Activated T-cell treated with anti-CD3 and anti-CD28 coated beads for 4 hours (primary cell): ENCODE measurements around the gene MTX2.

Experiments
- DNase-seq: peaks from one replicate; pipeline ENCODE4 v3.0.0-alpha.2; 2020

The MTX2 gene

DNA sequence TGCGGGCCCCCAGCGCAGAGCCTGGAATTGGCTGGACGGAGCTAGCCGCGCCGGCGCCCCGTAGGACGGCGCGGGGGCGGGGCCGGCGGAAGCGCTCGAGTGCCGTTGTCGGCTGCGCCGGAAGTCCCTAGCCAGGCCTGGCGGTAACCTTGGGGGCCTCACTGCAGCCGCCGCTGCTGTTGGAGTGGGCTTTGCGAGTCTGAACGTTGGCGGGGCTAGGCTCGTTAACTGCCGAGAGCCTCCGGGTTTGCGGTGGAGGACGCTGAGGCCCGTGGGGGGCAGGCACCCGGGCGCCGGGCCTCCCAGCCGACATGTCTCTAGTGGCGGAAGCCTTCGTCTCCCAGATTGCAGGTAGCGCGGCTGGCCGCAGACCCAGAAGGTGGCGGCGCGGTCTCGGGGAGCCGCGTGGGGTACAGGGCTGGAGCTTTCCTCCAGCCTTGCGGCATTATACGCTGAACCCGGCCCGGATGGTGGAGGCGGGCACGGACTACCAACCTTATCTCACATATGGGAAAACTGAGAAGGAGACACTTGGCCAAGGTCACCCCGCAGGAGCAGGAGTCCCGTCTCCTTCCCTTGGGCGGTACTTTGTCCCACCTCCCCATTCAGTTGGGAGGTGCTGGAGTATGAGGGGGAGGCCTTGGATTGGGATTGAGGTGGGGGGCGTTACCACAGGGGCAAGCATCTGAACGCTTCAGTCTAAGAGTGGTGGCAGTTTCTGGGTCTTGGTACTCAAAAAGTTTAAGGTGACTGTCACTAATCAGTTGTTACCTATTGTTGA is at the start of gene MTX2:
Gene MTX2, plus strand, starts transcription at position 124 of the 781 bp plus-strand sequence. Its CDS starts 188 bp downstream, at position 312.
- DNase-seq: peak; percentile 51

DNA sequence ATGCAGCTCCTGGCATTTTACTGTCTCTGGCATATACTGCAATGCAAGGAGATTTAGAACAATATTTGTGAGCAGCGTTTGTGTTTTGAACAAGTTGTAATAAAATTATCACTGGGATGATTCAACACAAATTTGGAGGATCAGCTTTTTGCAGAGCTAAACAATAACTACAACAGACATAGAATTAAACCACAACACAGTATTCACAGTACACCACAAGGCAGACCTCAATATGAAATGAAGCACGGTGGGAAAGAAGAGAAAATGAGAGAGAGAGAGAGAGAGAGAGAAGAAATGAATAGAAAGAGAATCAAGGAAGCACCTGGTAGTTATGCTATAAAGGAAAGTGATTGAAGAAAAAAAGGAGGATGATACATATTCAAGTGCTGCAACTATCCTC is 41.4 kb upstream of the MTX2 start:
- no peak for DNase-seq

DNA sequence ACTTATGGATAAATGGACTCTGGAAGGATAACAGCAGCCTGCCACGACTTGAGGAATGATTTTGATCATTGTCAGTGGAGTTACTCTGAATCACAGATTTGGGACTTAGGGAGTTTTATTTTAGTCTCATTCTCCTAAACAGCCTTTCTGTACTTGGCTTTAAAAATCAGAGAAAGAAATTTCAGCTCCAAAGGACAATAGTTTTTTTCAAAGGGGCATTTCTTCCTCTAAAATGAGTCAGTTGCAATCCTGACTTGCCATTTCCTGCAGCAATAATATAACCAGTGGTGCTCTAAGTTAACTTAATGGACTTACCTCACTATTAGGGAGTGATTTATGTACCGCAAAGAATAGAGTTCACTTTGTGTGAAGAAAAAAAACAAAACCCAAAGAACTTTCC is 35.1 kb upstream of the MTX2 start:
- DNase-seq: no peak

DNA sequence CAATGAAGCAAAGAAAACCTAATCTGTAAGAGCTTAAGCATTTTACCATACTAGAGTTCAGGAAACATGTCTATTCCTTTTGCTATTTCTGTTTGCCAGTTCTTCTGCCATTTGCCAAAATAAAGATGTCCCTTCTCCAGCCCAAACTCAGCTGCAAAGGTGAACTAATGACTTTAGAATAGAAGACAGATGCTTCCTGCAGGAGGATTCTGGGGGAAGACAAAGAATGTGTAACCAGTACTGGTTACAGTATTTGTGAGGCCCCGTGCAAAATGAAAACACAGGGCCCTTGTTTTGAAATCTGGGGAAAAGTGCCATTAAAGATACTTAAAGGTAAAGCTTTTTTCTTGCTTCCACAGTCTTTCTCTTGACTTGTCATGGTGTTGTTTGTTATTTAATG is 34.3 kb upstream of the MTX2 start:
- no peak for DNase-seq

DNA sequence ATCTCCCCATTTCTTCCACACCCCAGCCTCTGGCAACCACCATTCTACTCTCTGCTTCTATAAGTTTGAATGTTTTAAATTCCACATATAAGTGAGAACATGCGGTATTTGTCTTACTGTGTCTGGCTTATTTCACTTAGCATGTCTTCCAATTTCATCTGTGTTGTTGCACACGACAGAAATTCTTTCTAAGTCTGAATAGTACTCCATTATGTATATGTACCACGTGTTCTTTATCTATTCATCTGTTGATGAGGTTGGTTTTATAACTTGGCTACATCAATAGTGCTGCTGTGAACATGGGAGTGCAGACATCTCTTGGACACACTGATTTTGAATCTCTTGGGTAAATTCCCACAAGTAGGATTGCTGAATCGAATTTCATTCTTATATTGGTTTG is 31.8 kb upstream of the MTX2 start:
- DNase-seq: no peak

DNA sequence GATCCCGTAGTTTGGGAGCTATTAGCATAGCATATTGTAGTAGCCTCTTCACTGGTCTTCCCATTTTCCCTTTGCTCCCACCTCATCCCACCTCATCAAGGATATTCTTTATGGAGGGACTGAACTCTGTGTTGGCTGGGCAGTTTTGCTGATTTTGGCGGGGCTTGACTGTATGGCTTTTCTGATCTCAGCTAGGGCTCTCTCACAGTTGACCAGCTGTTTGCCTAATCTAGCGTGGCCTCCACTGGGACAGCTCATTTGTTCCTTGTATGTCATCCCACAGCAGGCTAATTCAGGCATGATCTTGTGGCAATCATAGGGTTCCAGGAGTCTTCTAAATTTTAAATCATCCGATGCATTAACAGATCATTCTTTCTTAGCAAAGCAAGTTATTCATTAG is 30.2 kb upstream of the MTX2 start:
- no peak for DNase-seq

DNA sequence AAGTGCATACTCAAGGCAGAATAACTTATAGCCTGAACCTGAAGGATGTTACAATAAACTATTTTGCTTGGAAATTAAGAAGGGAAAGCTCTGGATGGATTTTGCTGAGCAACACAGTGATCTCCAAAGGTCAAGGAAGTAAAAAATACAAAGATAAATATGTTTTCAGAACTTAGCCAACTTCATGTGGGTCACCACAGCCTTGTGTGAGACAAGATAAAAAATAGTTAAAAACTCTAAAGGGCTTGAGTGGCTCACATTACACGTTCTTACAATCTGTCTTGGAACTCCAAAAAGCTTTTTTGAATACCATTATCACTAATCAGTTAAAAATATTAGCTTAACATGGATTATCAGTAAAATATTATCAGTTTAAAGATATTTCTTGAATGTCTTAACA is 28.9 kb upstream of the MTX2 start:
- DNase-seq: no peak

DNA sequence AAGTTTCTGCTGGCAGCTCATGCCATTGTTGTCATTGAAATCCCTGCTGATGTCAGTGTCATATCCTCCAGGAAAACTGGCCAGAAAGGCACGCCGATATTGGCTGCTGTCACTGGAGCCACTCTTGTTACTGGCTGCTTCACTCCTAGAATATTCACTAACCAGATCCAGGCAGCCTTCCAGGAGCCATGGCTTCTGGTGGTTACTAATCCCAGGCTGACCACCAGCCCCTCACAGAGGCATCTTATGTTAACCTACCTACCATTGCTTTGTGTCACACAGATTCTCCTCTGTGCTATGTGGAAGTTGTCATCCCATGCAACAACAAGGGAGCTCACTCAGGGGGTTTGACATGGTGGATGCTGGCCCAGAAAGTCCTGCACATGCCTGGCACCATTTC is 27.0 kb upstream of the MTX2 start:
- DNase-seq: no peak

DNA sequence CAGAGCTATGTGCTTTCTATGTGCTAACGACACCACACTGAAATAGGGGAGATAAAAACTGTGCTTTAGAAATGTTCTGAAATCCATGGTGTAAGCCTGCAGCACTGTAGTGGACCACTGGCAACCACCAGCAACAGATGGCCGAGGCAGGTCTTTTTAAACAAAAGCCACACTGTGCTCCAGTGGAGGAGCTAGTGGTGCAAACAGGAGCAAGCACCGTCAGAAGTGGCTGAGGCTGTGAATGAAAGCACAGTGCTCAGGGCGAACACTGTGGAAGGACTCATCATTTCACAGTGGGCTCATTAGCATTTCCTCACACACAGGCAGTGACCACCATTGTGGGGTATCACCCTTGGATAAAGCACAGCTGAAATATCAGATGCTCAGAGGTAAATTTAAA is 22.9 kb upstream of the MTX2 start:
- no peak for DNase-seq

DNA sequence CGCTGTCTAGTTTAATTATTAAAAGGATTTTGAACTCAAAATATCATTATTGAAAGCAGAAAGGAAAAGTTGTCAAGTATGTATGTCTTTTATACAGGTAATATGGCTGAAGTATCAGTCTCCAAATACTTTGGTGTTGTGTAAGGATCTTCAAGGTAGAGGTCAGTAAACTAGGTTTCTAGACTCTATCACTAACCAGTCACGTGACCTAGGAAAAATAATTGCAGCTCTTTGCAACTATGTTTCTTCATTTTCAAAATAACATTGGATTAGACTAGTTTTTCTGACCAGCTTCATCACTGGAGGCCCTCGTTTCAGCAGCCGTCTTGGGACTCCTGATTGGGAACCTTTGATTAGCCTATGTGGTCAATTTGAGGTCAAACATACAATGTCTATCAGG is 21.4 kb upstream of the MTX2 start:
- no peak for DNase-seq

DNA sequence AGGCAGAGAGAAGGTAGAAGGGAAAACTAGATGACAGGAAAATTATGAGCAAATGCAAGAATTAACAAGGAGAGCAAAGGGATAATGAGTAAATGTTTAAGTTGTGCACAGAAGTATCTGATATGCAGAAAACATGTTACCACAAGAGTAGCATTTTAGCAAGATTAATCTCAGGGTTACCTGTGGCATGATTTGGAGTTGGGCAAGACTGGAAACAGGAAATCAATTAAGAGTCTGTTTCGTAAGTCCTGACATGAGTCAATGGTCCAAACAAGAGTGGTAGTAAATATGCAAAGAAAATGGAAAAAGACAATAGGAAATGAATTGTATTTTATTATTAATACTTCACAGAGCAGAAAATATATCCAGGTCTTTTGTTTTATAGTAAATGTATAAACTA is 17.3 kb upstream of the MTX2 start:
- DNase-seq: no peak

DNA sequence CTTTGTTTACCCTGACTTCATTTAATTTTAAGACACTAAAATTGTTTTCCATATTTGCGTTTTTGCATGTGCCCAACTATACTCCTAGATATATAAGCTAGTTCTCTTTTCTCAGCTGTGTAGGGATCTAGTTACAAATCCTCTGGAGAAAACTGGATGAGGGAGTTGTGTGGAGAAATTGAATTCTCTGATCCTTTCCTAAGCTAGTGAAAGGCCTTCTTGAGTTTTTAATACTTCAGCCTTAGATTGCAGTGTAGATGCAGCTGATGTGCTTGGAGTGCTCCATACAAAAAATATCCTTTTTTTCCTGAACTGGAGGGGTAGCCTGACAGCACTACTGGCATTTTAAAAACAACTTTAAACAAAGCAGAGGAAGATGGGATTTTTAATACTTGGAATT is 8.6 kb upstream of the MTX2 start:
- no peak for DNase-seq

DNA sequence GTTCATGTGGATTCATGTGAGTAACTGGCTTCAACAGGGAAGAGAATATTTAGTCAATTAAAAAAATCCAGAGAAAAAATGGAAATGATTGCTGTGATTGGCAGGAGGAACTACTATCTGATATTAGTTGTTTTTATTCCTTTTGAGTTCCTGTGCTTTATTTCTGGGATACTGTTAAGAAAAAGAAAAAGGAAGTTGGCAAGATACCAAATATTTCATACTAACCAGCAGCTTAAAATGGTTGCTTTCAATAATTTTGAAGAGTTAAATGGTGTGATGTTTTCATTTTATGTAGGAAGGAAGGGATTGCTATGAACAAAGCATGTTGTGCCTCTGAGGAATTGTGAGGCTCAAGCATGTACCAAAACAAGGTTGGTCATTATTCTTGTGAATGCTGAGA is 8.1 kb upstream of the MTX2 start:
- no peak for DNase-seq

DNA sequence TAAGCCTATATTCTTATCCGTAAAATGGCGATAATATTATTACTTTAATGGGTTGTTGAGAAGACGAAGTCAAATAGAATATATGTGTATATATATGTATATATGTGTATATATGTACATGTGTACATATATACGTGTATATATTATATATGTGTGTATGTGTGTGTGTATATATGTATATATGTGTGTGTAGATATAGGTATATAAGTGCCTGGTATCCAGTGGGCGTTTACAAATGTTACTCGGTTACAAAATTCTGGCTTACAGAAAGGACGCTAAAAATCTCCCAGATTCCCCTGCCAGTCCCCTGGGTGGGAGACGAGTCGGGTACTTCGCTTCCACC is 295 bp upstream of the MTX2 start:
- DNase-seq: no peak

DNA sequence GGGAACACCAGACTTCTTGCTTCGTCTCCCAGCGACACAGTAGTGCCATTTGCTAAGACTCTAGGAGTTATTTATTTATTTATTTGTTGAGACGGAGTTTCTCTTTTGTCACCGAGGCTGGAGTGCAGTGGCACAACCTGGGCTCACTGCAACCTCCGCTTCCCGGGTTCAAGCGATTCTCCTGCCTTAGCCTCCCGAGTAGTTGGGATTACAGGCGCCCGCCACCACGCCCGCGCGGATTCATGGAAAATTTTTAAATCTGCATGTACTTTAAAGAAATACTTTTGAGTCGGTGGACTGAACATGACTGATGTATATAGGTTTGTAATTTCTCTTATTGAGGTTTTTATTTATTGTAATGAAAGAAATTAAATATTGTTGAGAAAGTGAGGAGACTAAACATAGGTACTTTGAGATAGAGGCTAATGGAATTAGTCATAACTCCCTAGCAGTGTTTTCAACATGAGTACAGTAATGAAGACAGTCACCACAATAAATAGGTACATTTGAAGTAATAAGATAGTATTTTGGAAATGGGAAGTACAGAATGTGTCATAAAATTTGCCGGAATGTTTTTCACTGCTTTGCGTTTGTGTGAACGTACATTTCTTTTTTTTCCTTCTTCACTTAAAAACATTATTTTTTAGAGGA is 983 bp downstream of the MTX2 start:
- DNase-seq: no peak

DNA sequence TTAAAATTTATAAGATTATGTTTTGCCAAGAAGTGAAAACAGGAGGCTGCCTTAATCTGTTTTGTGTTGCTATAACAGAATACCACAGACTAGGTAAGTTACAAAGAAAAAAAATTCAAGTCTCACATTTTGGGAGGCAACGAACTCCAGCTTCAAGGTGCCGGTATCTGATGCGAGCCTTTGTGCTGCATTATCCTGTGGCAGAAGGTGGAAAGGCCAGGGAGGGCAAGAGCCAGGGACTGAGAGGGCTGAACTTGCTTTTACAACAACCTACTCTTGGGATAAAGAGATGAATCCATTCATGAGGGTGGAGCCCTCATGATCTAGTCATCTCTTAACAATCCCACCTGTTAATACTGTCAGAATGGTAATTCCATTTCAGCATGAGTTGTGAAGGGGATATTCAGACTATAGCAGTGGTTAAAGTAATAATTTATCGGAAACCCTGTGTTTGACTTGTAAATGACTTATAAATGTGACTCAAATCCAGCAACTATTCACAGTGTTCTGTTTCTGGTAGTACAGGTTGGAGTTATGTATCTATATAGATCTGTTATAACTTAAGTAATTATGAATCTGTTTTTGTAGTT is 3.7 kb downstream of the MTX2 start:
- DNase-seq: no peak

DNA sequence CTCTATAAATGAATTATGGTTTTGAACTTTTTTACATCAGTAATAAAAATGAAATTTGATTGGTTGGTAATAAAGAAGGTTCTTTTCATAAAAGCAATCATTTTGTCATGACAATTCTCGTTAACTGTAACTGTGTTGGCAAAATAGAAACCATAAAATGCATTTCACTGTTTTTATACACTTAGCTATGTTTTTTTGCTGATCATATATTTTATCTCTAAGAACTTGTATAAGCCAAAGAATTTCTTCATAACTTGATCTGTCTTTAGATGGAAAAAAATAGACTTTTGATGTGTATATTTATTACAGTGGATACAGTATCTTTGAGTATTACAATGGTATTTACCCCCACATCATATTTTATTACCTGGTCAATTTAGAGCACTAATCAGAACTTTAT is 9.7 kb downstream of the MTX2 start:
- DNase-seq: no peak

DNA sequence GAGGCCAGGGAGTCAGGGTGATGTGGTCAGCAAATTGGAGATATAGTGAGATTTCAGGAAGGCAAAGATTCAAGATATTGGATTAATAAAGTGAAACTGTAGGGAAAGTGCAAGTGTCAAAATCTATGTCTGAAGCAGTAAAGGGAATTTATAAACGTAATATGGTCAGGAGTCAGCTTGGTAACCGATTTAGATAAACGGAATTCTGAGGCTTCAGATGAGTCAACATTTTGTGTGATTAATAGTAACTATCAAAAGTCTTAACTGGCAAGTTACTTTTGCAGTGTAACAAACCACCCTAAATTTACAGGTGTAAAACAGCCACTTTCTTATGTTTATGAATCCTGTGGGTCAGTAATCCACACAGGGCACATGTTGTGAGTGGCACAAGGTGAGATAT is 10.9 kb downstream of the MTX2 start:
- DNase-seq: no peak

DNA sequence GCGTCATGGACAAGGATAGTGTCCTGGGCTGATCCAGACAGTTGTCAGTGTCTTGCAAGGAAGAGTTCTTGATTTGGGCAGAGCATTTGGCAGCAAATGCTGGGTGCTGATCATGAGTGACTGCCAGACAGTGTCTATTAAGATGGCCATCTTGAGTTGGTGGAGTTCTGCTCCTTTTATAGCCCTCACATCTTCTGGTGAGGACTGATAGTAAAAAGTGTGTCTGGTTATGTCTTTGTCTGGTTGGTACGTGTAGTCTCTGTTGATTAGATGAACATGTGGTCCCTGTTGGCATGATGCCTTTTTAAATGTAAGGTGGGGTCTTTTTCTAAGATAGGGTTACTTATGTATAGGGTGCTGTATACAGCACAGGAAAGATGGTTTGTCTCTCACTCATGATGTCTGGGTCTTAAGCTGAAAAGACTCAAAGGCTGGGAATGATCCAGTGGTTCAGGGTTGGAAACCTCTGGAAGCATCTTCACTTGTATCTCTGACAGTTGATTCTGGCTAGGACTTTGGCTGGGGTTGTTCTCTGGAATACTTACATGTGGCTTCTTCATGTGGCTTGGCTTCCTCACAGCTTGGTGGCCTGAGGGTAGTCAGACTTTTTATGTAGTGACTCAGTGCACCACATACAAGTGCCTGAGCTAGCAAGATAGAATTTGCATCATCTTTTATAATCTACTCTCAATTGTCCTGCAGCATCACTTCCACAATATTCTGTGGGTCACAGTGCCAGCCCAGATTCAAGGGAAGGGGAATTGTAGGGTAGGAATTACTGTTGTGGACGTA is 11.8 kb downstream of the MTX2 start:
- DNase-seq: no peak

DNA sequence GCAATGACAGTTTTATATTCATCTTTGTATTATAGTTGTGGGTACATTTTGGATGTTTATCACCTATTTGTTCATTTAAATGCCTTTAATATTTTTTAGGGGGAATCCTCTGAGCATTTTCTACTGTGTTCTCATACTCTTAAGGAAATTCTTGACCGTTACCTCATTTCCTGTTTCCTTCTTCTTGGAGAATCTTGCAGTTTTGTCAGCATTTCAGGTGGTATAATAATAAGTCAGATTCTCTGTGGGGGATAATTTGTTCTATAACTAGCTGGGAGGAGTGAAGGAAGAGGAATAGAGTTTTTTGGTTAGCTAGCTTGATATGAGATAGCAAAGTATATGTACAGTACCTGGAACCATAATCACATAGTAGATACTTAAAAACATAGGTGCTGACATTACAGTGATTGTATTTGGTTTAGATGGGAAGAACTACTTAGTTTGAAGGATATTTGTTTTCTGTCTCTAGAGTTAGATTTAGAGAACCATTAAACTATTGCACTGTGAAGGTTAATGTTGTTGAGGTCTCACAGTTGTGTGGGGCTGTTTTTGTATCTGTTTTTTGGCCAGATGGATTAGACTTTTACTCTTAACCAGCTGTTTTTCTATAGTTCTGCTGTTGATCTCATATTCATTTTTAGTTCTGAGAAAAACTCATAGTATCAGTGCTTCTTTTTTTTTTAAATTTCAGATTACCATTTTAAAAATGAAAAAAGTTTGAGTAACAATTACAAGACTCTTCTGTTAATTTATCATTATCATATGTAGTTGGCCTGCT is 14.2 kb downstream of the MTX2 start:
- no peak for DNase-seq

DNA sequence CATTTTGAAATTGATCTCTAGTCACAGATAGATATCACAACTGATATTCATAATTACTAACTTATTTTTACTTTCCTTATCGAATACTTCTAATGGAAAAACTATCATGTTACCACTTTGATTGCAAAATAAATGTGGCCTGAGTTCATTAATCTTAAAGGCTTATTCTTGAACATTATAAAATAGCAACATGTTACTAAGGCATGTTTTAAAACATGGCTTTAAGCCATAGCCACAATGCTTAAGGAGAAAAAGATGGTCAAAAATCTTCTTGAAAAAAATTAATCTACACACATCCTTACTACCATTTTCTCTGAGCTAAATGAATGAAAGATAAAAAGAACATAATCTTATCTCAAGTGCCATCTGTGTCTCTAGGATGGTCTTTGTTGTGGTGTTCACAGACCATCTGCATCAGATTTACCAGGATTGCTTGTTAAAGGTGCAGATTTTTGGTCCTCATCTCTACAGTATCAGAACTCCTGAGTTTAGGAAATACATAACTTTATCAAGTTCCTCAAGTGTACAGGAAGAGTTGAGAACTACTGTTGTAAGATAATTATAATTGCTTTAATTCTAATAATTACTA is 15.3 kb downstream of the MTX2 start:
- DNase-seq: no peak

DNA sequence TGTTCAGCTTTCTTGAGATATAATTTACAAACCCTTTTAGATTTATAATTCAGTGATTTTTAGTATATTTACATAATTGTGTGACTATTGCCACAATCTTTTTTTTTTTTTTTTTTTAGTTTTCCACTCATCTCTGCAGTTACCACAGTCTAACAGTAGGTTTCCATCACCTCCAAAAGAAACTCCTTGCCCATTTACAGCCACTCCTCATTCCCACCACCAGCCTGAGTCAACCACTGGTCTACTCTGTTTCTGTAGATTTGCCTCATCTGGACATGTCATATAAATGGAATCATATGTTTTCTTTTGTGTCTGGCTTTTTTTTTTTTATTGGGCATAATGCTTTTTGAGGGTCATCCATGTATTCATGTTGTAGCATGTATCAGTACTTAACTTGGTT is 16.1 kb downstream of the MTX2 start:
- DNase-seq: no peak

DNA sequence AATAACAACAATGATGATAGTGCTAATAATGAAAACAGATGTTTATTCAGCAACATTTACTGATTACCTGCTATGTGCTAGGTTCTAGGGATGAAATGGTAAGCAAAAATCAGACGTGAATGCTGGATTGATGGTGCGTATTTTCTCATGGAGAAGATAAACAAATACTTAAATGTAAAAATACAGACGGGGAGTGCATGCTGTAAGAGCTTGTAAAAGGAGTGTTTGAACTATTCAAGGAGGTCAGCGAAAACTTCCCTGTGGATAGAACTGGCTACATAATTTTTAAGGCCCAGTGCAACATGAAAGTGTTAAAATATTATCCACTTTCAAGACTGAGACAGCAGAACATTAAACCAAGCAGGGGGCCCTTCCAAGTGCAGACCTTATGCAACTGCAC is 22.1 kb downstream of the MTX2 start:
- DNase-seq: no peak
